ENCODE results near the gene ABHD6.
"Not testable (repeated sequence)": the region's sequence is repeated elsewhere in the genome, so short reads cannot be mapped to it uniquely, and the experiment has no call there.

Gene ABHD6

DNA sequence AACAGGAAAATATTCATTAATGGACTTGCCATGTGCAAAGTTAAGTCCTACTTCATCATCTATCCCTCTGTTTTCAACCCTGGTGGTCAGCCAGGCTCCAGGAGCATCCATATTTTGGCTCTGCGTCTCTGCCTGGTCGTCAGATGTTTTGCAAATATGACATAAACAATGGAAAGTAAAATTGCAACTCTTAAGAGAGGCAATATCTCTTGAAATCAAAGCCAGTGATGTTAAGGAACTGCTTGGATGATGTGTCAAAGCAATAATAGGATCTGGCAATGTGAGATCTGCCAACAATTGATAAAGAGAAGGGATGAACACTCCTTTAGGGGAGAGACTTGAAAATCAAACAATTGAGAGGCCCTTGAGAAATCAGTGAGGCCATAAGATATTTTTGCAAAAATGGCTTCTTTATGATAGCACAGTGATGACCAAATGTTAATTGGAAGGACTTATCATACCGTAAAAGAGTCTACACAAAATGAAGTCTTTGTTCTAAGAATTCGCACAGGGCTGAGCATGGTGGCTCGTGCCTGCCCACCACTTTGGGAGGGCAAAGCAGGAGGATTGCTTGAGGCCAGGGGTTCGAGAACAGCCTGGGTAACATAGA, 6.5 kb downstream of the ABHD6 start:
- ATAC-seq, result no peak
- DNase-seq, result no peak

DNA sequence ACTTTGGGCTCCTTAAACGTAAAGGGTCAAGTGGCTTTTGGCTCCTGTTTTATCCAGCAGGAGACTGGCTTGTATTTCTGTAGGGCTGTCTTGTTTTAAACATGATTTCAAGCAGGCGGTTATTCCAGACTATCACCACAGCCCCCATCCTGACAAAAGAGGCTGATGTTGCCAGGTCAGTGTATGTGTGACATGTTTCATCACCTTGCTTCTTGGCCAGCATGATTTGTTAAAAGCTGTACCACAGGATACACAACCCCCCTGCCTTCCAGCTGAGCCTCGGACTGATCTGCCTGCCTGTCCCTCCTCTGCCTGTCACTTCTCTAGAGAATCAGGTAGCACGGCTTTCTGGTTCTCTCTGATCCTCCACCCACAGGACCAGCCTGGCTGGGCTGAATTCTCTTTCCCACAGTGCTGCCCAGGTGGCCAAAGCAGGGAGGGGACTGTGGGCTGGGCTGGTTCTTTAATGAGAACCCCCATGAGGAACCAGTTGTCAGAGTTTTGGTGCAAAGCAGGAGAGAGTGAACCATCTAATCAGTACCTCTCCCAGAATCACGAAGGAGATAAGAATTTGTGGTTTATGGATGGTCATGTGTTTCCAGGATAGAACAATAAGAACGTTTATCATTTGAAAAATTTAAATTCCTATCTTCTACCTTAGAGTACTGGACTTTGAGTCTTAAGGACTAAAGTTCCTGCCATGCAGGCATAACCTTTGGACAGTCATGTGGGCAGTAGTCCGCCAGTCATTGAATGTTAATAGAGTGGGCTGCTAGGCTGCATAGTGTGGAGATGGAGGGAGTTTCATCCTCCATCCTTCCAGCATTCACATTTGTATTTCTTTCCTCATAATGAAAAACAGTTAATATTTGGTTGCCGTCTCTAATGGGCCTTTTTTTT, 8.8 kb downstream of the ABHD6 start:
- DNase-seq (no peak), ATAC-seq (no peak)

DNA sequence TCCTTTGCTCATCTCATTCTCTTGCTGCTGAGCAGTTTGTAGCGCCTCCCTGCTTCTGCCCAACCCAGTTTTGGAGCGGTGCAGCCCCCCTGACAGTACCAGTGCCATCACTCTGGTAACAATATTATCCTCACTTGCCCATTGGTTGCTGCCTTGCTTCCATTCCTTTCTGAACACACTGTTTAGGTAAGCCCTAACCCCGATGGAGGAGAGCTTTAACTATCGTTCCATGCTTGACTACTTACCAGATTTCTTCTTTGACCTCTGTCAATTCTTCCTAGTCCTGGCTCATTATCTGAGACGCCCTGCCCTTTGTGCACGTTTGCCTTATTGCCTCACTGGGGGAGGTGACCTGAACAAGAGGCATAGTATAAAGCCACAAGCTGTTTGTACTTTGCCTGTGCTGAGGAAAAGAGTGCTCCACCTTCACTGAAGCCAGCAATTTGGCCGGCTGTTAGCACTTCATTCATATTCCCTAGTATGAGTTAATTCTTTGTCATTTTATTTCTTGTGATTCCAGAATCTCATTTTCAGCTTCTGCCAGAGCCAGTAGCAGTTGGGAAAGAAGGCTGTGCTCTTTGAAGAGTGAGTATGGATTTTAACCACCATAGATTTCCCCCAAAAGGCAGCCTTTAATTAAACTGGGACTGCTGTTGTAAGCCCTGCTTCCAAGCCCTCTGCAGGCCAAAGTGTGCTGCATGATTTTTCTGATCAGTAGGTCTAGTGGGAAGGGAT, 11.9 kb downstream of the ABHD6 start:
- DNase-seq (no peak), ATAC-seq (no peak)

DNA sequence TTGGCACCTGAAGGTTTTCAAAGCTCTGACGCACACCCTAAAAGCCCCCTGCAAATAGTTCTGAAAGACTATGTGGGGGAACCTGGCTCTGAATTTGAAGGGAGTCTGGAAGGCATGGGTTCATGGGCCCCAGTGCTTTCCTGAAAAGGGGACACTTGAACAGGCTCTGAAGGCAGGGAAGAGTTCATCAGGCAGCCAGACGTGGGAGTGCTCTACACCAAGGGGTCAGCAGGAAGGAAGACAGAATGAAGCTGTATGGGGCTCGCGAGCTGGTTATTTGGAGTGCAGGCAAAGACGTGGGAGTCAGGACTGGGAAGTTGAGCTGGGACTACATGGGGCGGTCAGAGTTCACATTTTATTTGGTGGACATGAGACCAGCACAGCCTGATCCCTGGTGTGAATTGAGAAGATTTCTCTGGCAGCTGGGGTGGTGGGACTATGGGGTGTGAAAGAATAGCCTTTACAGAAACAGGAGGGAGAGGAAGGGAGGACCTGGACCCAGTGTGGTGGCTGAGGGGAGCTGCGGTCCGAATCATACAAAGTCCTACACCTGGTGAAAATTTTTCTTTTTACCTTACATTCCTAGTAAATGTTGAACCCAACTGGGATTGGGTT, 12.6 kb downstream of the ABHD6 start:
- ATAC-seq, result no peak

GRCh38 chr3:58251631-58252035, 14.0 kb downstream of the ABHD6 start:
- DNase-seq, result no peak
- ATAC-seq, result no peak

More for the DNA sequence above, 12.6 kb downstream of the ABHD6 start:
- DNase-seq, result no peak

GRCh38 chr3:58254144-58254543, 16.6 kb downstream of the ABHD6 start:
- no peak for DNase-seq
- ATAC-seq, result no peak

GRCh38 chr3:58256061-58256460, 18.5 kb downstream of the ABHD6 start:
- ATAC-seq, result no peak
- no peak for DNase-seq

DNA sequence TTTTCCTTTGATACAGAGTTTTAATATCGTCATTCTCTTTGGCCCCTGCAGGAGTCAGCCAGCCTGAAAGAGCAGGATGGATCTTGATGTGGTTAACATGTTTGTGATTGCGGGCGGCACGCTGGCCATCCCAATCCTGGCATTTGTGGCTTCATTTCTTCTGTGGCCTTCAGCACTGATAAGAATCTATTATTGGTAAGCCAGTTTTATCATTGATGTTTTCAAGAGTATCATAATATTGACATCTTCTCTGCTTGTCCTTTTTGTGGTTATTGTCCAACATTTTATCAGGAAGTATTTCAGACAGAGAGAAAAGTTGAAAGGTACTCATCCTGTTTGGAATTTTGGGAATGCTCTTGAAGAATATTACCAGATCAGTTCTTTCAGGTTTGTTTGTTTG, 18.9 kb downstream of the ABHD6 start:
- DNase-seq (no peak), ATAC-seq (no peak)

DNA sequence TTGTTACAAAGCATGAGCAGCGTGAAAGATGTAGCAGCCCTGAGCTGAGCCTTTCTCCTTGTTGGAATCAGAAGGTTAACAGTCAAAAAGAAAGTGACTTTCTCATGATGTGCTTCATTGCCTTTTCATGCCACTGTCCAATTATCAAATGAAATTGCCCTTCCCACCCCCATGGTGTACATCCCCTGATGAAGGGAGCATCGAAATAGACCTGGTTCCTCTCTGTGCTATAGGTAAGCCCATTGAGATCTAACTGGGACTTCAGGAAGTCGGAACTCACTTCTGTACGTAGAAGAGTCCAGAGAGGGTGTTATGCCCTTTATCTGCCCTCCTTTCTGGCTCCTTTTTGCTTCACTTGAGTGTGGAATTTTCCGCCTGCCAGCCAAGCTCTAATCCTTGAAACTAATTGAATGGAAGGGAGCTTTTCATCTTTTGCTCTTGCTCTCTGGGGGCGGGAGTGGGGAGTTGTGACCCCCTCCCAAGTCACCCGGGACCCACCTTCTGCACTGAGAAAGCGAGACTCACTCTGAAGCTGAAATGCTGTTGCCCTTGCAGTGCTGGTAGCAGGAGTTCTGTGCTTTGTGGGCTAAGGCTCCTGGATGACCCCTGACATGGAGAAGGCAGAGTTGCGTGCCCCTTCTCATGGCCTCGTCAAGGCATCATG, 20.9 kb downstream of the ABHD6 start:
- no peak for ATAC-seq
- DNase-seq, result no peak

GRCh38 chr3:58260261-58260731, 22.7 kb downstream of the ABHD6 start:
- peak; percentile 44 for DNase-seq
- peak; percentile 96 for ATAC-seq

DNA sequence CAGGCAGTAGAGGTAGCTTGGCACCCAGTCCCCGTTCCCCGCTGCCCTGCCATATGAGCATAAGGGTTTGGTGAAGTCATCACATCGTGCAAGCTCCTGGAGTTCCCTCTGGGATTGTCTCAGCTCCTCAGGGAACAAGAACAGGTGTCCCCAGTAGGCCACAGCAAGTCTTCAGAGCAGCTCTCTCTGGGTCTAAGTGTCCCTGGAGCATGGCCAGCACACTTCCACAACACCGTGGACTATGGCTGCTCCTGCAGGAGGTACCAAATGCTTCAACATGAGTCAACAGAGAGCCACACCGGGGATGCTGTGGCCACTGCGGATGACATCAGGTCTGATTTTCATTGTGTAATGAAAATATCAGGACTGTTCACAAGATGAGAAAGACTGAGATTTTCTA, 23.1 kb downstream of the ABHD6 start:
- DNase-seq (no peak), ATAC-seq (peak; percentile 11)

GRCh38 chr3:58261954-58262666, 24.5 kb downstream of the ABHD6 start:
- no peak for DNase-seq
- ATAC-seq, result no peak

GRCh38 chr3:58266577-58266976, 29.0 kb downstream of the ABHD6 start:
- DNase-seq (no peak), ATAC-seq (no peak)

- not testable (repeated sequence) for DNase-seq, ATAC-seq
Observed at GRCh38 chr3:58267543-58267942, 30.0 kb downstream of the ABHD6 start.

DNA sequence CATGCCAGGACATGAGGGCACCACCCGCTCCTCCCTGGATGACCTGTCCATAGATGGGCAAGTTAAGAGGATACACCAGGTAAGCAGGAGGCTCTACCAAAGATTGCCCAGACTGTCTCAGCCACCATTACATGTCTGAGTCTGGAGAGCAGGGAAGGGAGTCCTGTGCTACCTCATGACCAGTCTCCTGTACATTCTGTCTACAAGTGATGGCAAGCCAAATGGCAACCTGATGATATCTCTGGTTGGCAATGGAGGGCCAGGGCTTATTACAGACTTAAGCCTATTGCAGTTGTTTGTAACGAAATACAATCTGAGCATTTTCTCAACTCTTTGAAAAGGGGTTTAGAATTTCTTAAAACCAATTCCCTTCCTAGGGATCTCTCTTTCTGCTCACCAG, 31.8 kb downstream of the ABHD6 start:
- no peak for DNase-seq

GRCh38 chr3:58270485-58270884, 32.9 kb downstream of the ABHD6 start:
- ATAC-seq (no peak), DNase-seq (no peak)

More for the DNA sequence above, 31.8 kb downstream of the ABHD6 start:
- no peak for ATAC-seq

- no peak for DNase-seq
Observed at GRCh38 chr3:58271901-58272501, 34.4 kb downstream of the ABHD6 start.

DNA sequence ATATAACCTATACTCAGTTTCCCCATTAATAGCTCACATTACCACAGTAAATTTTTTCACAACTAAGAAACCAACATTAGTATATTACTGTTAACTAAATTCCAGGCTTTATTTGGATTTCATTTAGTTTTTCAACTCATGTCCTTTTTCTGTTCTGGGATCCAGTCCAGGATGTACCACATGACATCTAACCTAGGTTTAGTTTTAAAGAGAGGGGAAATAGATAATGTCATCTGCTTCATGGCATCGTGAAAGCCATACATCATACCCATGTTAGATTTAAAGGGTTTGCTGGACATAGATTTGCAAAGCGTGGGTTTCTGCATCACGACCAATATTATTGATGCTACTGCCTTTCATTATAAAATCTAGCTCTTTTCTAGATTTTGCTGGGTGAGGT, 35.3 kb downstream of the ABHD6 start:
- no peak for ATAC-seq
- DNase-seq, result no peak

More at GRCh38 chr3:58271901-58272501, 34.4 kb downstream of the ABHD6 start:
- peak; percentile 92 for ATAC-seq

GRCh38 chr3:58273362-58273761, 35.8 kb downstream of the ABHD6 start:
- not testable (repeated sequence) for DNase-seq, ATAC-seq

- DNase-seq (no peak), ATAC-seq (no peak)
Observed at GRCh38 chr3:58274027-58274614, 36.5 kb downstream of the ABHD6 start.

Data from stimulated activated naive CD8-positive, alpha-beta T cell treated with anti-CD3 and anti-CD28 coated beads, Interleukin-15, Interleukin-2, amounts not matched to agents 100 U/mL and 50 U/mL, for 24 hours (primary cell).